ENCODE results near the gene GUCA2A.

GRCh38 chr1:42135426-42135825, 29.1 kb downstream of the GUCA2A start:
- TF ChIP-seq POLR2A (IDR thresholded peaks at IDR 0.05) = no peak
- TF ChIP-seq, protein P1, sequence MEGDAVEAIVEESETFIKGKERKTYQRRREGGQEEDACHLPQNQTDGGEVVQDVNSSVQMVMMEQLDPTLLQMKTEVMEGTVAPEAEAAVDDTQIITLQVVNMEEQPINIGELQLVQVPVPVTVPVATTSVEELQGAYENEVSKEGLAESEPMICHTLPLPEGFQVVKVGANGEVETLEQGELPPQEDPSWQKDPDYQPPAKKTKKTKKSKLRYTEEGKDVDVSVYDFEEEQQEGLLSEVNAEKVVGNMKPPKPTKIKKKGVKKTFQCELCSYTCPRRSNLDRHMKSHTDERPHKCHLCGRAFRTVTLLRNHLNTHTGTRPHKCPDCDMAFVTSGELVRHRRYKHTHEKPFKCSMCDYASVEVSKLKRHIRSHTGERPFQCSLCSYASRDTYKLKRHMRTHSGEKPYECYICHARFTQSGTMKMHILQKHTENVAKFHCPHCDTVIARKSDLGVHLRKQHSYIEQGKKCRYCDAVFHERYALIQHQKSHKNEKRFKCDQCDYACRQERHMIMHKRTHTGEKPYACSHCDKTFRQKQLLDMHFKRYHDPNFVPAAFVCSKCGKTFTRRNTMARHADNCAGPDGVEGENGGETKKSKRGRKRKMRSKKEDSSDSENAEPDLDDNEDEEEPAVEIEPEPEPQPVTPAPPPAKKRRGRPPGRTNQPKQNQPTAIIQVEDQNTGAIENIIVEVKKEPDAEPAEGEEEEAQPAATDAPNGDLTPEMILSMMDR (IDR thresholded peaks at IDR 0.05) = no peak
